Stomach (tissue), 9 donors: ENCODE results near the gene EPOP. TPM values are rescaled to one million over a fixed set of nuclear protein-coding genes. Genes with fewer than 3 reads are reported as not detected.

Experiments
- DNase-seq, 2 donors: peaks; one replicate each; pipeline versions ENCODE4 v3.0.0 to v3.0.0-alpha.2; 2013 to 2019
- H3K27ac ChIP-seq, 5 donors: fragments of 200-600 bp in 4 of 5; sonication (generic) in 4 of 5; one replicate each; pipeline ENCODE4 v1.5.1; 2013 to 2019; ENCODE audit warnings: mild to moderate bottlenecking in 1 of 5, moderate library complexity in 1 of 5
- H3K27me3 ChIP-seq, 3 donors: fragments of 200-600 bp; sonication (generic); one replicate each; pipeline ENCODE4 v1.5.1; 2017 to 2019; ENCODE audit warnings: mixed run types in 1 of 3
- H3K36me3 ChIP-seq, 4 donors: fragments of 200-600 bp; sonication (generic); 1 replicate in 3 of 4; 2 replicates in 1 of 4; pipeline ENCODE4 v1.5.1; 2016 to 2019
- H3K4me1 ChIP-seq, 4 donors: fragments of 200-600 bp; sonication (generic); one replicate each; pipeline ENCODE4 v1.5.1; 2016 to 2019
- H3K4me3 ChIP-seq, 4 donors: fragments of 200-600 bp; sonication (generic) in 3 of 4; one replicate each; pipeline ENCODE4 v1.5.1; 2016 to 2019; ENCODE audit warnings: mild to moderate bottlenecking in 1 of 4
- H3K9me3 ChIP-seq, 4 donors: fragments of 200-600 bp; sonication (generic); one replicate each; pipeline ENCODE4 v1.5.1; 2016 to 2019
- CTCF ChIP-seq, 7 experiments: fragments of 450-650 bp in 4 of 7; fragments of 200-600 bp in 3 of 7; sonication (generic) in 3 of 7; IDR thresholded peaks; one replicate each; pipeline ENCODE4 v1.5.1; 2016 to 2019; ENCODE audit warnings: antibody characterized with exemption in 7 of 7, control low read depth in 2 of 7, mild to moderate bottlenecking in 1 of 7
- EP300 ChIP-seq: sonication (generic); formaldehyde crosslinking; IDR thresholded peaks from one replicate; pipeline ENCODE4 v1.6.1; 2017; ENCODE audit warnings: antibody characterized with exemption
- POLR2A ChIP-seq, 4 donors: fragments of 450-650 bp; IDR thresholded peaks; one replicate each; pipeline ENCODE4 v1.6.1; 2016; ENCODE audit warnings: antibody characterized with exemption in 4 of 4, control low read depth in 2 of 4, mild to moderate bottlenecking in 1 of 4, moderate library complexity in 1 of 4
- POLR2AphosphoS5 ChIP-seq, 3 donors: sonication (generic); formaldehyde crosslinking; IDR thresholded peaks; one replicate each; pipeline ENCODE4 v1.6.1; 2016; ENCODE audit warnings: antibody characterized with exemption in 3 of 3
- WGBS, 5 donors: extraction: QIAGEN DNeasy Blood & Tissue Kit in 3 of 5; methylation state at CpG; one replicate each; pipeline versions ENCODE4 v1.1.5 to v1.1.7; 2013 to 2018; 5-methylcytosine and 5-hydroxymethylcytosine counted together
- intact Hi-C: fragments of 100-400 bp; cut with DNase I; formaldehyde crosslinking; loops from one replicate; pipeline ENCODE4 v1.15.1; 2023; ENCODE audit warnings: low total_unique reads
- polyA plus RNA-seq, 3 donors: library from polyadenylated mRNA; stranded (reverse); fragments of 200-250 nt; gene quantifications; one replicate each; pipeline ENCODE4 v1.2.3, GENCODE V29; 2013
- total RNA-seq, 5 donors: library from RNA; depleted of rRNA; stranded (reverse); fragments of >200 nt; gene quantifications; one replicate each; pipeline versions ENCODE4 v1.1.0 to v1.2.3, GENCODE V29; 2014 to 2016
- donor health status: healthy with polysubstance abuse.
- donor health status: Bipolar disorder and iron deficiency.
- donor health status: healthy.

The EPOP gene
- total and polyA plus RNA-seq, 8 donors, result under 0.01 to 1.5 (median 0.61) TPM; not detected in 1

DNA sequence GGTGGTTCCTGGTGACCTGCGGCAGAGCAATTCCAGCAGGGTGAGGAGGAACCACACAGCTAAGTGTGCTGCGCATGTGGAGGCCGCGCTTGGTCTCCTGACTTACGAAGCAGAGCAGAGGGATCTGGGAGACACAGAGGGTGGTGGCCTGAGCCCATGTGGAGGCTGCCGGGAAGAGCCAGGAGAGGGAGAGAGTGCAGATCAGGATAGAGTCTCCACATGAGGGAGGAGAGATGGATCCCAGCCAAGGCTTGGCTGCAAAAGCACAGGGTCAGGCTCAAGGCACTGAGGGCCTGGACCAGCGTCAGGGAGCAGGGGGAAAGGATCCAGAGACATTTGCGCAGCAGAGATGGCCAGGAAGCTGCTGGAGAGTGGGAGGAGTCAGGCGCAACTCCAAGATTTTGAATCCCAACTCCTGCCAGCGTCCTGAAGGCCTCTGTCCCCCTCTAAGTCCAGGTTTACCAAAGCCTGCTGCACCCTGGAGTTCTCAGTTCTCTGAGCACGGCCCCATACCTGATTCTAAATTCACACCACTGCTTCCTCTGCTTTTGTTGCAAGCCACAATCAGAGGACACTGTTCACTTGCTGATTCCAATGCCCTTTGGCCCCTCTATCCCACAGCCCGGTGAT lies 19.1 kb upstream of the EPOP start:
- intact Hi-C loops, result no loop called here
- peak overlapping the region in 4 of 5 donors; percentile 45 to 84 (median 74) for H3K27ac ChIP-seq
- DNase-seq, result peak; percentile 71 to 94
- H3K27me3 ChIP-seq, result no peaks in the 10 kb centered on the region
- no peak overlapping the region for H3K4me3 ChIP-seq
- WGBS, 5 donors, result 27 to 52% (median 47%) methylated on average over 12 of the region's 12 CpGs
- H3K4me1 ChIP-seq, result peaks cover 10 to 16% (median 14%) of the 10 kb centered on the region in 4 donors
- no peaks in the 10 kb centered on the region for H3K9me3 ChIP-seq
- H3K36me3 ChIP-seq, result no peaks in the 10 kb centered on the region
- TF ChIP-seq CTCF (IDR thresholded peaks at IDR 0.05) (no peak), POLR2AphosphoS5 (IDR thresholded peaks at IDR 0.05) (peak; percentile 33 to 75 (median 51))

- 85 to 92% (median 87%) methylated on average over 4 of the region's 4 CpGs for WGBS, 5 donors
- peaks cover 10 to 16% (median 14%) of the 10 kb centered on the region in 4 donors for H3K4me1 ChIP-seq
- no peak overlapping the region for H3K4me3 ChIP-seq
- TF ChIP-seq EP300 (no peak), POLR2A (IDR thresholded peaks at IDR 0.05) (no peak), CTCF (IDR thresholded peaks at IDR 0.05) (no peak), POLR2AphosphoS5 (IDR thresholded peaks at IDR 0.05) (no peak)
- H3K27ac ChIP-seq, result no peak overlapping the region
- intact Hi-C loops, result no loop called here
- H3K9me3 ChIP-seq, result no peaks in the 10 kb centered on the region
- DNase-seq, result no peak
- no peaks in the 10 kb centered on the region for H3K36me3 ChIP-seq
- no peaks in the 10 kb centered on the region for H3K27me3 ChIP-seq
These were observed 16.4 kb upstream of the EPOP start for GRCh38 chr17:38691154-38691553.

GRCh38 chr17:38690386-38690785 lies 15.6 kb upstream of the EPOP start:
- no peak overlapping the region for H3K27ac ChIP-seq
- H3K4me1 ChIP-seq, result peaks cover 10 to 16% (median 14%) of the 10 kb centered on the region in 4 donors
- TF ChIP-seq CTCF (IDR thresholded peaks at IDR 0.05) (no peak), EP300 (no peak), POLR2A (IDR thresholded peaks at IDR 0.05) (no peak), POLR2AphosphoS5 (IDR thresholded peaks at IDR 0.05) (no peak)
- WGBS, 5 donors, result 81 to 91% (median 85%) methylated on average over 4 of the region's 4 CpGs
- H3K27me3 ChIP-seq, result no peaks in the 10 kb centered on the region
- H3K9me3 ChIP-seq, result no peaks in the 10 kb centered on the region
- DNase-seq, result no peak
- H3K4me3 ChIP-seq, result no peak overlapping the region
- intact Hi-C loops, result no loop called here
- H3K36me3 ChIP-seq, result no peaks in the 10 kb centered on the region

- Histone ChIP-seq H3K9me3 (no peaks in the 10 kb centered on the region), H3K27ac (no peak overlapping the region), H3K4me1 (peaks cover 0 to 4% (median 0%) of the 10 kb centered on the region in 4 donors), H3K36me3 (no peaks in the 10 kb centered on the region), H3K4me3 (no peak overlapping the region), H3K27me3 (no peaks in the 10 kb centered on the region)
- TF ChIP-seq EP300 (no peak), POLR2AphosphoS5 (IDR thresholded peaks at IDR 0.05) (no peak), POLR2A (IDR thresholded peaks at IDR 0.05) (no peak), CTCF (IDR thresholded peaks at IDR 0.05) (no peak)
- no peak for DNase-seq
- 83 to 94% (median 88%) methylated on average over 5 of the region's 5 CpGs for WGBS, 5 donors
- intact Hi-C loops, result no loop called here
These were observed 12.5 kb upstream of the EPOP start for GRCh38 chr17:38687286-38687685.
